GM12864 (cell line): Measurements from ENCODE around the gene S100A3.
"Not testable (repeated sequence)": the region's sequence is repeated elsewhere in the genome, so short reads cannot be mapped to it uniquely, and the experiment has no call there.

ENCODE experiments used
- DNase-seq: peaks from one replicate; pipeline ENCODE4 v3.0.0-alpha.2; 2011; ENCODE audit warnings: low read depth
- H3K4me3 ChIP-seq: 2 replicates; pipeline ENCODE4 v1.5.1; 2011; ENCODE audit warnings: mild to moderate bottlenecking, low read depth, low read length, control low read depth
- TF ChIP-seq, protein P1 (sequence below): IDR thresholded peaks from 2 replicates; pipeline ENCODE4 v1.5.1; 2011; ENCODE audit warnings: low read depth, mild to moderate bottlenecking, moderate library complexity, low read length, control low read depth, inconsistent platforms; ENCODE audit errors: missing control alignments

S100A3 gene

DNA sequence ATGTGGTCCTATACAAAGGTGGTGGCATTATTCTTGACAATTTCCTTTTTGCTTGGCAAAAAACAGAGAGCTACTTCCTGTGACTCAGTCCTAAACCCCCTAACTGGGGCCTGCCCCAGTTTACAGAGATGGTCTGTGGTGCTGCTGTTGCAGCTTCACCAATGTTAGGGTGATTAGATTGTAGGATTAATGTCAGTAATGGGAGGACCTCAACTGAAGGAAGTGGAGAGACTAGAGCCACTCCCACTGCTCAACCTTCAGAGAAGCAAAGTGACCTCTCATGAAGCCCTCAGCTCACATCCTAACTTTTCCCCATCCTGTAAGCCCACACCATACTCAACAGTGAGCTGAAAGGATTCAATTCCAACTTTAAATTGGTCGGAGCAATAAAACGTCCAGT is 16.9 kb downstream of the S100A3 start:
- no peak for DNase-seq
- TF ChIP-seq, protein P1, sequence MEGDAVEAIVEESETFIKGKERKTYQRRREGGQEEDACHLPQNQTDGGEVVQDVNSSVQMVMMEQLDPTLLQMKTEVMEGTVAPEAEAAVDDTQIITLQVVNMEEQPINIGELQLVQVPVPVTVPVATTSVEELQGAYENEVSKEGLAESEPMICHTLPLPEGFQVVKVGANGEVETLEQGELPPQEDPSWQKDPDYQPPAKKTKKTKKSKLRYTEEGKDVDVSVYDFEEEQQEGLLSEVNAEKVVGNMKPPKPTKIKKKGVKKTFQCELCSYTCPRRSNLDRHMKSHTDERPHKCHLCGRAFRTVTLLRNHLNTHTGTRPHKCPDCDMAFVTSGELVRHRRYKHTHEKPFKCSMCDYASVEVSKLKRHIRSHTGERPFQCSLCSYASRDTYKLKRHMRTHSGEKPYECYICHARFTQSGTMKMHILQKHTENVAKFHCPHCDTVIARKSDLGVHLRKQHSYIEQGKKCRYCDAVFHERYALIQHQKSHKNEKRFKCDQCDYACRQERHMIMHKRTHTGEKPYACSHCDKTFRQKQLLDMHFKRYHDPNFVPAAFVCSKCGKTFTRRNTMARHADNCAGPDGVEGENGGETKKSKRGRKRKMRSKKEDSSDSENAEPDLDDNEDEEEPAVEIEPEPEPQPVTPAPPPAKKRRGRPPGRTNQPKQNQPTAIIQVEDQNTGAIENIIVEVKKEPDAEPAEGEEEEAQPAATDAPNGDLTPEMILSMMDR, result no peak
- no peak overlapping the region for H3K4me3 ChIP-seq

DNA sequence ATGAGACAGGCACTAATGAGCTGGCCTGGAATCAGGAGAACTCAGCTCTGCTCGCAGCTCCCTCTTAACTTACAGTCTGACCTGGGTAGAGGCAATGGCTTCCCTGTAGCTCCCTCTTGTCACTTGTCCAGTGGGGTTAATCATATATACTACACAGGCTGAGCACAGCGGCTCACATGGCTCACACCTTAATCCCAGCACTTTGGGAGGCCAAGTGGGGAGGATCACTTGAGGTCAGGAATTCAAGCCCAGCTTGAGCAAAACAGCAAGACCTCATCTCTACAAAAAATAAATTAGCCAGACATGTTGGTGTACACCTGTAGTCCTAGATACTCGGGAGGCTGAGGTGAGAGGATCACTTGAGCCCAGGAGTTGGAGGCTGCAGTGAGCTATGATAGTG is 17.4 kb downstream of the S100A3 start:
- no peak for DNase-seq
- TF ChIP-seq, protein P1, result no peak
- no peak overlapping the region for H3K4me3 ChIP-seq

DNA sequence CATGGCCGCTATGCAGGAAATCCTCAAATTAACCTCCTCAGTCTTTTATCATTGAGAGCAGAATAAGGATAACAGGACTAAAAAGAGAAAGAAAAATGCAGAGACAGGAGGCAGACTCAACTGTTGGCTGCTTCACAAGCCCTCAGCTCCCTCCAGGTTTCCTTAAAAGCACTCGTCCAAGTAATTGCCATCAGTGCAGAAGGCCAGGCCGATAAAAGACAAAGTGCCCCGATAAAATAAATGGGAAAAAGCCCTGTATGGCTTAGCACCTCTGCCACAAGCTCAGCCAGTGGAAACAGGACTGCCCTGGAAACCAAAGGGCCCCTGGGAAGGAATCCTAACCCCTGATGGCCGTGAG is 21.4 kb downstream of the S100A3 start:
- TF ChIP-seq, protein P1, result no peak
- H3K4me3 ChIP-seq, result no peak overlapping the region
- no peak for DNase-seq

GRCh38 chr1:153527023-153527682 is 21.9 kb downstream of the S100A3 start:
- H3K4me3 ChIP-seq, result no peak overlapping the region
- no peak for DNase-seq
- TF ChIP-seq, protein P1, result no peak

GRCh38 chr1:153526132-153526543 is 22.9 kb downstream of the S100A3 start:
- TF ChIP-seq, protein P1, result no peak
- no peak overlapping the region for H3K4me3 ChIP-seq
- DNase-seq, result no peak

- TF ChIP-seq, protein P1, result no peak
- no peak for DNase-seq
- no peak overlapping the region for H3K4me3 ChIP-seq
Measured at GRCh38 chr1:153525088-153525728, 23.9 kb downstream of the S100A3 start.

- not testable (repeated sequence) for DNase-seq, H3K4me3 ChIP-seq
Measured at GRCh38 chr1:153522353-153523048, 26.6 kb downstream of the S100A3 start.

DNA sequence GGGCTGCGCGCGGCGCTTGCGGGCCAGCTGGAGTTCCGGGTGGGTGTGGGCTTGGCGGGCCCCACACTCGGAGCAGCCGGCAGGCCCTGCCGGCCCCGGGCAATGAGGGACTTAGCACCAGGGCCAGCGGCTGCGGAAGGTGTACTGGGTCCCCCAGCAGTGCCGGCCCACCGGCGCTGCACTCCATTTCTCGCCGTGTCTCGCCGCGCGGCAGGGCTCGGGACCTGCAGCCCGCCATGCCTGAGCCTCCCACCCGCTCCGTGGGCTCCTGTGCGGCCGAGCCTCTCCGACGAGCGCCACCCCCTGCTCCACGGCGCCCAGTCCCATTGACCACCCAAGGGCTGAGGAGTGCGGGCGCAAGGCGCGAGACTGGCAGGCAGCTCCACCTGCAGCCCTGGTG is 27.2 kb downstream of the S100A3 start:
- not testable (repeated sequence) for DNase-seq, H3K4me3 ChIP-seq
